Hematopoietic multipotent progenitor cell treated with erythropoietin and hydrocortisone succinate and interleukin-3 and kit ligand, for 8 days (in vitro differentiated cells): ENCODE data around the gene SERPING1.

Experiments
- DNase-seq: peaks from one replicate; pipeline ENCODE4 v3.0.0-alpha.2; 2015

SERPING1 gene

DNA sequence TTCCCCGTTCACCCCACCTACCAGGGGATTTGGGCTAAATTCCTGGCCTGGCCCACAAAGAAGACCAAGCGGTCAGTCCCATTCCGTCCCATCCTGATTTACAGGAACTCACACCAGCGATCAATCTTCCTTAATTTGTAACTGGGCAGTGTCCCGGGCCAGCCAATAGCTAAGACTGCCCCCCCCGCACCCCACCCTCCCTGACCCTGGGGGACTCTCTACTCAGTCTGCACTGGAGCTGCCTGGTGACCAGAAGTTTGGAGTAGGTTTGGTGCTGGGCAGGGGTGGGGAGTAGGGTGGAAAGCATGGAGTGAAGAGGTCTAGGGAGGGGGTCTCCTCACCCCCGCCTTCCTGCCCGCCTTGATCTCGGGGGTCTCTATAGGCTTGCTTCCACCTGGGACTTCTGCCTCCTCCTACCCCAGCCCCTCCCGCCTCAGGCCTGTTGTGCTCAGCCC is at the start of gene SERPING1:
Gene SERPING1 (plus strand): TSS at position 225 of the 455 bp plus-strand sequence. CDS start 586 bp downstream, outside the sequence.
- no peak for DNase-seq

- DNase-seq: no peak
Observed at GRCh38 chr11:57547854-57548377, 49.6 kb upstream of the SERPING1 start.

DNA sequence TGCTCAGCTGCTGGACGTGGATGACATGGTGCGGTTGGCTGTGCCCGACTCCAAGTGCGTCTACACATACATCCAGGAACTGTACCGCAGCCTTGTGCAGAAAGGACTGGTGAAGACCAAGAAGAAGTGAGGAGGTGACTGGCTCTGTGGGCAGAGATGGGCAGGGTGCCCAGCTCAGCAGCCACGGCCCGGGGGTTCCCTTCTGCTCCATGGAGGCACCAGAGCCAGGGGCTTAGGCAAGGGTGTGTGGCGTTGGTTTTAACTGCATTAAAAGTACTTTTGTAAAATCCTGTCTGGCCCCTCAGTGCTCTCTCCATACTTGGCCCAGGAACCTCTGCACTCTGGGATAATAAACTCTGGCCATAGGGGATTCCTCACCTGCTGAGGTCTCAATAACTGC is 47.5 kb upstream of the SERPING1 start:
- DNase-seq: no peak

GRCh38 chr11:57551941-57552340 is 45.5 kb upstream of the SERPING1 start:
- DNase-seq: no peak

GRCh38 chr11:57552479-57552878 is 45.0 kb upstream of the SERPING1 start:
- no peak for DNase-seq

DNA sequence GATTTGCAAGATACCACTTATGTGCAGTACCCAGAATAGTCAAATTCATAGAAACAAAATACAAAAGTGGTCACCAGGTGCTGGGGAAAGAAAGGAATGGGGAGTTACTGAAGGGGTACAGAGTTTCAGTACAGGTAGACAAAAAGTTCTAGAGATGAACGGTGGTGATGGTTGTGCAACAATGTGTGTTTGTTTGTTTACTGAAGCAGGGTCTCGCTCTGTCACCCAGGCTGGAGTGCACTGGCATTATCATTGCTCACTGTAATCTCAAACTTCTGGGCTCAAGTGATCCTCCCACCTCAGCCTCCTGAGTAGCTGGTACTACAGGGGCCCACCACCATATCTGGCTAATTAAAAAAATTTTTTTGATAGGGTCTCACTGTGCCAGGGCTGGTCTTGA is 42.1 kb upstream of the SERPING1 start:
- DNase-seq: no peak

DNA sequence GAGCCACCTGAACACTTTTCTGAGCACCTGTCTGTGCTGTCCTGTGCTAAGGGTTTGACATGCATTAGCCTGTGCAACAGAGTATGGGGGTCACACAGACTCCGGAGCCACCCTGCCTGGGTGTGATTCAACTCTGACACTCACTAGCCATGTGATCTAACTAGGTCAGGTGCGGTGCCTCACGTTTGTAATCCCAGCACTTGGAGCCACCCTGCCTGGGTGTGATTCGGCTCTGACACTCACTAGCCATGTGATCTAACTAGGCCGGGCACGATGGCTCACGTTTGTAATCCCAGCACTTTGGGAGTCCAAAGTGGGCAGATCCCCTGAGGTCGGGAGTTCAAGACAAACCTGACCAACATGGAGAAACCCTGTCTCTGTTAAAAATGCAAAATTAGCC is 41.4 kb upstream of the SERPING1 start:
- no peak for DNase-seq

DNA sequence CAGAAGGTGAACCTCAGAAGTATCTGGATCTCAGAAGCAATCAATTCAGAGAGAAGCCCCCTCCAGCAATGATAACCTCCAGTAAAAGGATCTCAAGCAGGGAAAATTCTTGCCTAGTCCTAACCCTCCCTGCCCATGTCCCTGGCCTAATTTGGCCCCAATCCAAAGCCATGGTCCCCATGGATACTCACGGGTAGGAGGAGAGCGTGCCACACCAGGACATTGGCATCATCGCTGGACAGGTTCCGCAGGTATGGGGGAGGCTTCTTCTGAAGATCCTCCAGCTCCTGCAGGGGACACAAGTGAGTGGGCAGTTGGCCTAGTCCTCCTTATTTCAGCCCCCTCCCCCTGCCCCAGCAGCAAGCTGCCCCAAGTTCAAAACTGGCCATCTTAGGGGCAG is 37.3 kb upstream of the SERPING1 start:
- DNase-seq: no peak

GRCh38 chr11:57562596-57562995 is 34.9 kb upstream of the SERPING1 start:
- DNase-seq: peak; percentile 14

- DNase-seq: peak; percentile 65
Observed at GRCh38 chr11:57566005-57566904, 31.2 kb upstream of the SERPING1 start.

GRCh38 chr11:57566905-57567514 is 30.5 kb upstream of the SERPING1 start:
- DNase-seq: peak; percentile 48

DNA sequence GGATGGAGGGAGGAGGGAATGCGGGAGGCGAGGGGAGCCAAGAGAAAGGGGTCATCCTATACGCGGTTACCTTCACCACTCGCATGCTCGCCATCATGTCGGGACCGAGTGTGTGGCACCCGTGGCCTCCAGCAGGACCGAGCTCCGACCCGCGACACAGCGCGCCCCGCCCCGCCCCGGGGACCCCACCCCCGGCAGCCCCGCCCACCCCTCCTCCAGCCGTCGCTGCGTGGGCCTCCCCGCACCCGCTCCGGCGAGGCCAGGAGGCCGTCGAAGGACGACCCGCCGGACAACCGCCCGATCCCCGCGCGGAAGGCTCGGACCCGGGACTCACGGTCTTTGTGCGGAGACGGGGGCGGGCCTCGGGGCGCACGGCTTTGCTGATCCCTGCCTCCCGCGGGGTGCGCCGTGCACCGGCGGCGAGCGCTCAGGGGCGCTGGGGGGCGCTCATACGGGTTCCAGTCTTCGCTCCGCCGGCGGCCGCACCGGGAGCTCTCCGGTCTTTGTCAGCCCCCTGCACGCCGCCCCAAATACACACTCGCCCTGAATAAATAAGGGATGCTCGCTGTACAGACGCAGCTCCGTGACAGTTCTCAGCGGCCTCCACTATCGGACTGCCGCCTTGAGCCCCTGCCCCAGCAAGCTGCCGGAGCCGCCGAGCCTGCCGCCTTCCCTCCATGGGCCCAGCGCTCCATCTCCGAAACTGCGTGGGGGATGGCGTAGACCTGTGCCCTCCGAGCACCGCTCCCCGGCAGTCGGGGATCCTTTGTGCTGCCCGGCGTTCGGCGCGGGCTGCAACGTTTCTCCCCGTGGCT is 29.8 kb upstream of the SERPING1 start, which contains the start of gene UBE2L6:
Gene UBE2L6 (minus strand): TSS at position 158 of the 815 bp plus-strand sequence. CDS start 61 bp downstream, at position 97.
- DNase-seq: peak; percentile 58

GRCh38 chr11:57568330-57568766 is 29.1 kb upstream of the SERPING1 start:
- DNase-seq: peak; percentile 87

DNA sequence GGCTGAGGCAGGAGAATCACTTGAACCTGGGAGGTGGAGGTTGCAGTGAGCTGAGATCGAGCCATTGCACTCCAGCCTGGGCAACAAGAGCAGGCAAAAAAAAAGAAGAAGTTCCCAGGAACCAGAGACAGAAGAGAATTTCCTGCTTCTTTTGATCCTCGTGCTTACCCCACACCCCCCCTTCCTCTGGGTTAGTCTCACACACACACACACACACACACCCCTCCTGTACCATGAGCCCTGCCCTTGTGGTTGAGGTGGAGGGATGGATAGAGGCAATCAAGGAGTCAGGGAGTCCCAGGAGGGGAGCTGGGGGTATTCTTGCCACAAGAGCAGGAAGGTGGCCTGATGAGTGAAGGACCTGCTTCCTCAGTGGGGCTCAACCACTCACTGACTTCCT is 25.9 kb upstream of the SERPING1 start:
- no peak for DNase-seq

GRCh38 chr11:57574061-57574460 is 23.4 kb upstream of the SERPING1 start:
- DNase-seq: no peak

GRCh38 chr11:57584341-57584740 is 13.1 kb upstream of the SERPING1 start:
- no peak for DNase-seq

DNA sequence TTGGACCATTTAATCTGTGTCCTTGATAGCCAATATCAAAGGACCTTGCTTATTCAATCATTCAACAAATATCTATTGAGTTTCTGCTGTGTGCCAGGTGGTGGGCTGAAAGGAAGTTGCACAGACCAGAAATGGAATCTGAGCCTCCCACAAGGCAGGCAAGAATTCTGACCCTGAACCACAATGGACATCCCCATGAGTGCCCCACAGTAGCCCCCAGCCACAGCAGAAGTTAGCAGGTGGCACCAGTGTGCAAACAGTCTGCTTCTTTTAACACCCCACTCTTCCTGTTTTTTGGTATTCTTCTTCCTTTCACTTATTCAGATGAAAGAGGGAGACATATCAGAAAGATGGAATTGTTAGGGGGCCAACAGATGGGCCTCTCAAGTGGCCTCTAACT is 12.2 kb upstream of the SERPING1 start:
- no peak for DNase-seq

DNA sequence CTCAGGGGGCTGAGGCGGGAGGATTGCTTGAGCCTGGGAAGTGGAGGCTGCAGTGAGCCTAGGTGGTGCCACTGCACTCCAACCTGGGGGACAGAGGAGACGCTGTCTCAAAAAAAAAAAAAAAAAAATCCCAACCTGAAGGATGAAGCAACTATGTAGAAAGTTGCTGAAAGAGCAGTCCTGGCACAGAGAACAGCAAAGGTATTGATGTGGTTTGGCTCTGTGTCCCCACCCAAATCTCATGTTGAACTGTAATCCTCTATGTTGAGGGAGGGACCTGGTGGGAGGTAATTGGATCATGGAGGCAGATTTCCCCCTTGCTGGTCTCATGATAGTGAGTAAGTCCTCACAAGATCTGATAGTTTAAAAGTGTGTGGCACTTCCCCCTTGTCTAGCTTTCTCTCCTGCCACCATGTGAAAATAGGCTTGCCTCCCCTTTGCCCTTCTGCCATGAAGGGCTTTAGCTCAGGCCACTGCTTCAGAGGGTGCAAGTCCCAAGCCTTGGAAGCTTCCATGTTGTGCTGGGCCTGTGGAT is 10.7 kb upstream of the SERPING1 start:
- no peak for DNase-seq

- no peak for DNase-seq
Observed at GRCh38 chr11:57588046-57588710, 9.3 kb upstream of the SERPING1 start.

- DNase-seq: no peak
Observed at GRCh38 chr11:57596266-57596885, 1.1 kb upstream of the SERPING1 start.
